CD4-positive, alpha-beta memory T cell (primary cell): ENCODE data around the gene TAF8. TPM values are rescaled to one million over a fixed set of nuclear protein-coding genes. Genes with fewer than 3 reads are reported as not detected.
"Not testable (repeated sequence)": the region's sequence is repeated elsewhere in the genome, so short reads cannot be mapped to it uniquely, and the experiment has no call there.

Source experiments
- CTCF ChIA-PET: fragments of 350-600 bp; sonication (Branson Sonifier 250); formaldehyde crosslinking; loops from one replicate; lab custom pipeline; 2021; ENCODE audit warnings: inconsistent platforms; ENCODE audit not compliant: partially characterized antibody; lab: Charles Lee
- POLR2A ChIA-PET: fragments of 350-600 bp; sonication (Branson Sonifier 250); formaldehyde crosslinking; loops from one replicate; lab custom pipeline; 2021; ENCODE audit not compliant: partially characterized antibody; lab: Charles Lee
- DNase-seq, 5 donors: peaks; one replicate each; pipeline versions ENCODE4 v3.0.0 to v3.0.0-alpha.2; 2020 to 2022; ENCODE audit warnings: mixed read lengths in 1 of 5
- H3K27ac ChIP-seq: one replicate; pipeline ENCODE4 v1.7.0; 2013; ENCODE audit warnings: low read depth, low read length
- H3K27me3 ChIP-seq: 2 replicates; pipeline ENCODE4 v1.7.0; 2013; ENCODE audit warnings: mild to moderate bottlenecking, low read length, moderate library complexity; ENCODE audit not compliant: insufficient read depth
- H3K36me3 ChIP-seq: 2 replicates; pipeline ENCODE4 v1.7.0; 2013; ENCODE audit warnings: mild to moderate bottlenecking, low read length, moderate library complexity; ENCODE audit not compliant: insufficient read depth
- H3K4me1 ChIP-seq: 2 replicates; pipeline ENCODE4 v1.7.0; 2013; ENCODE audit warnings: mild to moderate bottlenecking, low read length, moderate library complexity; ENCODE audit not compliant: insufficient read depth
- H3K4me3 ChIP-seq, 2 donors: one replicate each; pipeline ENCODE4 v1.7.0; 2013; ENCODE audit warnings: low read length in 2 of 2, mild to moderate bottlenecking in 1 of 2
- H3K9me3 ChIP-seq, 2 donors: one replicate each; pipeline ENCODE4 v1.7.0; 2013; ENCODE audit warnings: low read length in 2 of 2, control low read depth in 1 of 2; ENCODE audit not compliant: control insufficient read depth in 1 of 2
- H3K27ac Mint-ChIP-seq, 7 donors: one replicate each; pipeline ENCODE4 v1.8.0; 2020 to 2021; ENCODE audit warnings: mixed read lengths in 7 of 7, mild to moderate bottlenecking in 6 of 7, inconsistent platforms in 3 of 7, moderate library complexity in 3 of 7
- H3K27me3 Mint-ChIP-seq, 2 donors: one replicate each; pipeline ENCODE4 v1.8.0; 2020 to 2021; ENCODE audit warnings: mixed read lengths in 2 of 2
- H3K36me3 Mint-ChIP-seq, 2 donors: one replicate each; pipeline ENCODE4 v1.8.0; 2020 to 2021; ENCODE audit warnings: mixed read lengths in 2 of 2, inconsistent platforms in 1 of 2, mild to moderate bottlenecking in 1 of 2
- H3K4me1 Mint-ChIP-seq, 4 donors: one replicate each; pipeline ENCODE4 v1.8.0; 2020 to 2021; ENCODE audit warnings: mixed read lengths in 4 of 4, mild to moderate bottlenecking in 1 of 4
- H3K4me3 Mint-ChIP-seq, 8 donors: one replicate each; pipeline ENCODE4 v1.8.0; 2020 to 2021; ENCODE audit warnings: mixed read lengths in 8 of 8, mild to moderate bottlenecking in 7 of 8, moderate library complexity in 6 of 8, inconsistent platforms in 3 of 8
- H3K9me3 Mint-ChIP-seq, 8 donors: one replicate each; pipeline ENCODE4 v1.8.0; 2020 to 2021; ENCODE audit warnings: mixed read lengths in 8 of 8, mild to moderate bottlenecking in 5 of 8, inconsistent platforms in 3 of 8, moderate library complexity in 1 of 8
- intact Hi-C: fragments of 100-400 bp; cut with micrococcal nuclease; formaldehyde crosslinking; loops from one replicate; pipeline ENCODE4 v1.15.1; 2023
- polyA plus RNA-seq, 2 donors: library from polyadenylated mRNA; unstranded; fragments of 300-500 nt; fragmentation: Illumina TruSeq; gene quantifications; one replicate each; pipeline ENCODE4 v1.2.3, GENCODE V29; 2021
- total RNA-seq, 2 experiments: library from RNA; stranded (reverse); gene quantifications; one replicate each; pipeline ENCODE4 v1.2.3, GENCODE V29; 2021

Gene TAF8, protein sequence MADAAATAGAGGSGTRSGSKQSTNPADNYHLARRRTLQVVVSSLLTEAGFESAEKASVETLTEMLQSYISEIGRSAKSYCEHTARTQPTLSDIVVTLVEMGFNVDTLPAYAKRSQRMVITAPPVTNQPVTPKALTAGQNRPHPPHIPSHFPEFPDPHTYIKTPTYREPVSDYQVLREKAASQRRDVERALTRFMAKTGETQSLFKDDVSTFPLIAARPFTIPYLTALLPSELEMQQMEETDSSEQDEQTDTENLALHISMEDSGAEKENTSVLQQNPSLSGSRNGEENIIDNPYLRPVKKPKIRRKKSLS
- total RNA-seq (10 to 100 TPM; 39.1 to 40.9 TPM), polyA plus RNA-seq (10 to 100 TPM; 10.3 to 19.3 TPM)

- Histone ChIP-seq H3K4me1 (peaks cover 60% of the 10 kb centered on the region), H3K4me3 (peak within 1 kb of the TSS; percentile 89 to 92), H3K9me3 (no peaks in the 10 kb centered on the region), H3K36me3 (peaks cover 12% of the 10 kb centered on the region), H3K27me3 (no peaks in the 10 kb centered on the region), H3K27ac (peak within 1 kb of the TSS; percentile 77)
- peak; percentile 87 to 92 (median 88) for DNase-seq
- Mint-ChIP-seq H3K27ac (peak within 1 kb of the TSS; percentile 95 to 98 (median 97)), H3K36me3 (peaks cover 35 to 52% of the 10 kb centered on the region in 2 donors), H3K9me3 (no peaks in the 10 kb centered on the region), H3K4me3 (peak within 1 kb of the TSS; percentile 91 to 98 (median 96)), H3K27me3 (no peaks in the 10 kb centered on the region), H3K4me1 (peaks cover 18 to 78% (median 41%) of the 10 kb centered on the region in 4 donors)
- POLR2A ChIA-PET, result interaction anchor here (0.7 to 12.8 kb wide), 23 partner anchors 11 to 1525 kb away, joined by 3 to 280 read pairs (median 4); partner anchors contain the start of genes BYSL, CCND3, CNPY3 and FRS3
- intact Hi-C loops, result loop anchor here (1.0 to 2.0 kb wide), 4 partner anchors 54 to 512 kb away; partner anchors contain the start of genes TFEB and TOMM6
- CTCF ChIA-PET, result interaction anchor here (0.9 to 15.3 kb wide), 16 partner anchors 8 to 497 kb away, joined by 3 to 178 read pairs (median 5); partner anchors contain the start of genes BYSL, FRS3, MED20 and PRICKLE4
Measured at GRCh38 chr6:42050297-42051267, at the start of gene TAF8. Gene TAF8, plus strand, starts transcription at chr6:42050524. Its CDS starts 18 bp downstream, at chr6:42050542.

DNA sequence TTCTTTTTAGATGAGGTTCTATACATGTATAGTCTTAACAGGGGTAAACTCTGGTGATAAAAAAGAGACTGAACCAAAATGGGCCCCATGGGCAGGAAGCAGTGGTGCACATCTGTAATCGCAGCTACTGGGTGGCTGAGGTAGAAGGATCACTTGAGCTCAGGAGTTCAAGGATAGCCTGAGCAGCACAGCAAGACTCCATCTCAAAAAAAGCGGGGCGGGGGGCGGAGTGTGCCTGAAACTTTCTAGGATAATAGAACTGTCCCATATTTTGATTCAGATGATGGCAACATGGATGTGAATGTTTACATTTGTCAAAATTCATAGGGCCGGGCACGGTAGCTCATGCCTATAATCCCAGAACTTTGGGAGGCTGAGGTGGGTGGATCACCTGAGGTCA lies 48.8 kb upstream of the TAF8 start:
- Mint-ChIP-seq H3K27me3 (no peaks in the 10 kb centered on the region), H3K4me1 (peaks cover 14 to 48% (median 30%) of the 10 kb centered on the region in 4 donors)

GRCh38 chr6:42003658-42004057 lies 46.7 kb upstream of the TAF8 start:
- CTCF ChIA-PET, POLR2A ChIA-PET, H3K27me3 ChIP-seq, H3K36me3 ChIP-seq, H3K27me3 Mint-ChIP-seq, intact Hi-C loops, DNase-seq, H3K9me3 Mint-ChIP-seq, H3K4me3 ChIP-seq, H3K4me3 Mint-ChIP-seq, H3K9me3 ChIP-seq, H3K27ac ChIP-seq: not testable (repeated sequence)
- H3K27ac Mint-ChIP-seq, result peak overlapping the region in 4 of 7 donors; percentile 29 to 78 (median 44)
- H3K4me1 Mint-ChIP-seq, result peaks cover 23 to 51% (median 39%) of the 10 kb centered on the region in 4 donors
- H3K4me1 ChIP-seq, result peaks cover 28% of the 10 kb centered on the region
- peaks cover 10 to 35% of the 10 kb centered on the region in 2 donors for H3K36me3 Mint-ChIP-seq

More for the DNA sequence above, 48.8 kb upstream of the TAF8 start:
- Mint-ChIP-seq H3K36me3 (peaks cover 18 to 38% of the 10 kb centered on the region in 2 donors), H3K27ac (peak overlapping the region; percentile 3 to 80 (median 49)), H3K4me3 (peak overlapping the region in 2 of 8 donors; percentile 5 to 36), H3K9me3 (no peaks in the 10 kb centered on the region)
- POLR2A ChIA-PET, result interaction anchor here (0.7 to 1.2 kb wide), 4 partner anchors 8 to 47 kb away, joined by 3 to 4 read pairs (median 3); no protein-coding TSS in a partner anchor
- intact Hi-C loops, result no loop called here
- H3K36me3 ChIP-seq, result peaks cover 16% of the 10 kb centered on the region
- H3K27ac ChIP-seq, result no peak overlapping the region
- no peaks in the 10 kb centered on the region for H3K9me3 ChIP-seq
- H3K4me3 ChIP-seq, result no peak overlapping the region
- peaks cover 21% of the 10 kb centered on the region for H3K4me1 ChIP-seq
- H3K27me3 ChIP-seq, result no peaks in the 10 kb centered on the region
- DNase-seq, result no peak
- CTCF ChIA-PET, result interaction anchor here (1.4 to 1.8 kb wide), 2 partner anchors 38 to 80 kb away, joined by 3 to 8 read pairs; partner anchors contain the start of genes BYSL and MED20

- peaks cover 44 to 67% (median 57%) of the 10 kb centered on the region in 4 donors for H3K4me1 Mint-ChIP-seq
- Histone ChIP-seq H3K4me1 (peaks cover 55% of the 10 kb centered on the region), H3K4me3 (no peak overlapping the region), H3K36me3 (no peaks in the 10 kb centered on the region), H3K27ac (no peak overlapping the region), H3K27me3 (no peaks in the 10 kb centered on the region), H3K9me3 (no peaks in the 10 kb centered on the region)
- H3K36me3 Mint-ChIP-seq, result peaks cover 8 to 42% of the 10 kb centered on the region in 2 donors
- DNase-seq, result peak; percentile 24 to 59 (median 34)
- CTCF ChIA-PET, result interaction anchor here (0.7 to 3.7 kb wide), 5 partner anchors 34 to 87 kb away, joined by 3 to 14 read pairs (median 4); partner anchors contain the start of genes BYSL and MED20
- POLR2A ChIA-PET, result interaction anchor here (0.9 to 1.9 kb wide), 8 partner anchors 9 to 77 kb away, joined by 3 to 9 read pairs (median 4); partner anchors contain the start of gene TAF8
- peak overlapping the region; percentile 32 to 90 (median 84) for H3K27ac Mint-ChIP-seq
- H3K27me3 Mint-ChIP-seq, result no peaks in the 10 kb centered on the region
- H3K9me3 Mint-ChIP-seq, result peaks cover 0 to 2% (median 0%) of the 10 kb centered on the region in 8 donors
- peak overlapping the region; percentile 9 to 75 (median 63) for H3K4me3 Mint-ChIP-seq
- intact Hi-C loops, result loop anchor here (2.0 kb wide), 1 partner anchor 15 kb away; no protein-coding TSS in a partner anchor
Measured at GRCh38 chr6:42007286-42008137, 42.8 kb upstream of the TAF8 start.

- H3K27ac ChIP-seq, H3K27me3 ChIP-seq, H3K9me3 ChIP-seq, H3K36me3 ChIP-seq, H3K9me3 Mint-ChIP-seq, intact Hi-C loops, H3K27me3 Mint-ChIP-seq, H3K4me3 ChIP-seq, DNase-seq: not testable (repeated sequence)
- ChIA-PET CTCF (interaction anchor here (0.6 to 3.7 kb wide), 5 partner anchors 34 to 87 kb away, joined by 3 to 14 read pairs (median 4); partner anchors contain the start of genes BYSL and MED20), POLR2A (interaction anchor here (0.8 to 2.7 kb wide), 8 partner anchors 9 to 87 kb away, joined by 3 to 14 read pairs (median 4); partner anchors contain the start of genes BYSL, MED20 and TAF8)
- peaks cover 61% of the 10 kb centered on the region for H3K4me1 ChIP-seq
- peak overlapping the region in 4 of 7 donors; percentile 9 to 90 (median 78) for H3K27ac Mint-ChIP-seq
- peaks cover 14 to 48% of the 10 kb centered on the region in 2 donors for H3K36me3 Mint-ChIP-seq
- H3K4me1 Mint-ChIP-seq, result peaks cover 50 to 73% (median 63%) of the 10 kb centered on the region in 4 donors
- peak overlapping the region in 5 of 8 donors; percentile 41 to 65 (median 62) for H3K4me3 Mint-ChIP-seq
Measured at GRCh38 chr6:42008138-42008528, 42.2 kb upstream of the TAF8 start.
